Osteoblast (primary cell): ENCODE data around the gene LHFPL4. TPM values are rescaled to one million over a fixed set of nuclear protein-coding genes. Genes with fewer than 3 reads are reported as not detected.

Experiments
- DNase-seq: peaks from one replicate; pipeline ENCODE4 v3.0.0; 2011; ENCODE audit warnings: low spot score, mixed read lengths; ENCODE audit not compliant: insufficient read length; ENCODE audit errors: missing footprints
- H2AFZ ChIP-seq: 2 replicates; pipeline ENCODE4 v1.6.0; 2011; ENCODE audit warnings: mild to moderate bottlenecking, low read length
- H3K27ac ChIP-seq: 2 replicates; pipeline ENCODE4 v1.5.1; 2011; ENCODE audit warnings: mild to moderate bottlenecking, low read depth, low read length, moderate library complexity
- H3K27me3 ChIP-seq: 2 replicates; pipeline ENCODE4 v1.6.0; 2012; ENCODE audit warnings: mild to moderate bottlenecking, control low read depth, inconsistent platforms, low read length, moderate library complexity; ENCODE audit not compliant: insufficient read depth
- H3K36me3 ChIP-seq: 2 replicates; pipeline ENCODE4 v1.5.1; 2011; ENCODE audit warnings: mild to moderate bottlenecking, low read length, control low read depth, moderate library complexity; ENCODE audit not compliant: insufficient read depth
- H3K4me1 ChIP-seq: 2 replicates; pipeline ENCODE4 v1.5.1; 2011; ENCODE audit warnings: mild to moderate bottlenecking, low read length, control low read depth, moderate library complexity; ENCODE audit not compliant: insufficient read depth
- H3K4me2 ChIP-seq: 2 replicates; pipeline ENCODE4 v1.6.0; 2011; ENCODE audit warnings: mild to moderate bottlenecking, low read length; ENCODE audit not compliant: insufficient read depth
- H3K4me3 ChIP-seq: fragments of 200-600 bp; sonication (generic); 3 replicates; pipeline ENCODE4 v1.5.1; 2012; ENCODE audit warnings: mild to moderate bottlenecking, low read length, inconsistent platforms; ENCODE audit not compliant: insufficient read depth
- H3K79me2 ChIP-seq: 2 replicates; pipeline ENCODE4 v1.6.0; 2012; ENCODE audit warnings: mild to moderate bottlenecking, low read length, control low read depth, inconsistent platforms; ENCODE audit not compliant: insufficient read depth
- H3K9me3 ChIP-seq: 2 replicates; pipeline ENCODE4 v1.5.1; 2011; ENCODE audit warnings: low read depth, low read length, control low read depth
- H4K20me1 ChIP-seq: 2 replicates; pipeline ENCODE4 v1.6.0; 2012; ENCODE audit warnings: mild to moderate bottlenecking, low read length, control low read depth; ENCODE audit not compliant: insufficient read depth
- CTCF ChIP-seq: IDR thresholded peaks from 2 replicates; pipeline ENCODE4 v1.5.1; 2011; ENCODE audit warnings: mild to moderate bottlenecking, low read depth, low read length, moderate library complexity; ENCODE audit errors: extremely low read depth
- total RNA-seq: library from RNA; depleted of rRNA; stranded (reverse); fragments of >200 nt; gene quantifications from 2 replicates; pipeline ENCODE4 v1.2.3, GENCODE V29; 2012

The LHFPL4 gene
- total RNA-seq, 1 donor, result not detected

- DNase-seq, result peak; percentile 58
- no peaks in the 10 kb centered on the region for H3K27me3 ChIP-seq
- H3K4me3 ChIP-seq, result no peak overlapping the region
- no peak overlapping the region for H3K27ac ChIP-seq
- no peak for TF ChIP-seq CTCF
- H3K36me3 ChIP-seq, result peaks cover 19% of the 10 kb centered on the region
- H4K20me1 ChIP-seq, result peaks cover 1% of the 10 kb centered on the region
- no peaks in the 10 kb centered on the region for H3K9me3 ChIP-seq
- no peak overlapping the region for H2AFZ ChIP-seq
- H3K4me1 ChIP-seq, result no peaks in the 10 kb centered on the region
- no peaks in the 10 kb centered on the region for H3K79me2 ChIP-seq
- no peak overlapping the region for H3K4me2 ChIP-seq
These were observed 68.4 kb downstream of the LHFPL4 start for GRCh38 chr3:9485248-9485647.

- DNase-seq, result no peak
- no peak overlapping the region for H2AFZ ChIP-seq
- H3K36me3 ChIP-seq, result peaks cover 58% of the 10 kb centered on the region
- no peaks in the 10 kb centered on the region for H3K27me3 ChIP-seq
- H3K4me2 ChIP-seq, result no peak overlapping the region
- H3K79me2 ChIP-seq, result peaks cover 10% of the 10 kb centered on the region
- no peak for TF ChIP-seq CTCF
- H4K20me1 ChIP-seq, result peaks cover 7% of the 10 kb centered on the region
- H3K4me3 ChIP-seq, result no peak overlapping the region
- no peak overlapping the region for H3K27ac ChIP-seq
- H3K9me3 ChIP-seq, result no peaks in the 10 kb centered on the region
- no peaks in the 10 kb centered on the region for H3K4me1 ChIP-seq
These were observed 73.4 kb downstream of the LHFPL4 start for GRCh38 chr3:9480265-9480664.

GRCh38 chr3:9476935-9477334 lies 76.7 kb downstream of the LHFPL4 start:
- Histone ChIP-seq H3K9me3 (no peaks in the 10 kb centered on the region), H3K27me3 (no peaks in the 10 kb centered on the region), H2AFZ (no peak overlapping the region), H4K20me1 (peaks cover 21% of the 10 kb centered on the region), H3K4me2 (no peak overlapping the region), H3K4me3 (no peak overlapping the region), H3K36me3 (peaks cover 84% of the 10 kb centered on the region), H3K27ac (no peak overlapping the region), H3K79me2 (peaks cover 23% of the 10 kb centered on the region), H3K4me1 (no peaks in the 10 kb centered on the region)
- no peak for TF ChIP-seq CTCF
- DNase-seq, result no peak

- DNase-seq, result no peak
- Histone ChIP-seq H4K20me1 (peaks cover 30% of the 10 kb centered on the region), H3K36me3 (peaks cover 89% of the 10 kb centered on the region)
These were observed 79.1 kb downstream of the LHFPL4 start for GRCh38 chr3:9474482-9474881.

More at GRCh38 chr3:9474482-9474881, 79.1 kb downstream of the LHFPL4 start:
- H3K4me3 ChIP-seq, result no peak overlapping the region
- no peaks in the 10 kb centered on the region for H3K27me3 ChIP-seq
- H3K9me3 ChIP-seq, result no peaks in the 10 kb centered on the region
- H2AFZ ChIP-seq, result no peak overlapping the region
- H3K27ac ChIP-seq, result no peak overlapping the region
- peaks cover 45% of the 10 kb centered on the region for H3K79me2 ChIP-seq
- no peak overlapping the region for H3K4me2 ChIP-seq
- no peak for TF ChIP-seq CTCF
- no peaks in the 10 kb centered on the region for H3K4me1 ChIP-seq
